22Rv1 (cell line): ENCODE data around the gene STARD7.

Source experiments
- H3K27ac ChIP-seq: fragments of 450-650 bp; 2 replicates; pipeline ENCODE4 v1.5.1; 2017
- ZFX ChIP-seq: fragments of 450-650 bp; IDR thresholded peaks from 2 replicates; pipeline ENCODE4 v1.6.1; 2017; ENCODE audit warnings: antibody characterized with exemption, borderline replicate concordance
- TF ChIP-seq, protein P1 (sequence below): fragments of 450-650 bp; IDR thresholded peaks from 2 replicates; pipeline ENCODE4 v1.5.1; 2017; ENCODE audit warnings: mild to moderate bottlenecking

The STARD7 gene

DNA sequence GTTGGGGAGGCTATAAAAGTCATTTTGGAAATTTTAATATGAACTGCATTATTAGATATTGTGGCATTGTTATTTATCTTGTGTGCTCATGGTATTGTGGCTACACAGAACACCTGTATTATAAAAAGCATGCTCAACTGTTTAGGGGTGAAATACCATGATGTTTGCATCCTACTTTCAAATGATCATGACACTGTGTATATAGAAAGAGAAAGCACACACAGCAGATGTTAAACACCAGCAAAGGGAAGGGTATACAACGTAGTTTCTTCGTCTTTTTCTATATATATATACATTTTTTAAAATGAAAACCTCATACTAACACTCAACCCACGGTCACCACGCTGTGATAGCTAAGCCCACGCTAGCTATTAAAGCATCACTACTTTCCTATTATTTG is 27.1 kb downstream of the STARD7 start:
- no peak for TF ChIP-seq ZFX
- TF ChIP-seq, protein P1, sequence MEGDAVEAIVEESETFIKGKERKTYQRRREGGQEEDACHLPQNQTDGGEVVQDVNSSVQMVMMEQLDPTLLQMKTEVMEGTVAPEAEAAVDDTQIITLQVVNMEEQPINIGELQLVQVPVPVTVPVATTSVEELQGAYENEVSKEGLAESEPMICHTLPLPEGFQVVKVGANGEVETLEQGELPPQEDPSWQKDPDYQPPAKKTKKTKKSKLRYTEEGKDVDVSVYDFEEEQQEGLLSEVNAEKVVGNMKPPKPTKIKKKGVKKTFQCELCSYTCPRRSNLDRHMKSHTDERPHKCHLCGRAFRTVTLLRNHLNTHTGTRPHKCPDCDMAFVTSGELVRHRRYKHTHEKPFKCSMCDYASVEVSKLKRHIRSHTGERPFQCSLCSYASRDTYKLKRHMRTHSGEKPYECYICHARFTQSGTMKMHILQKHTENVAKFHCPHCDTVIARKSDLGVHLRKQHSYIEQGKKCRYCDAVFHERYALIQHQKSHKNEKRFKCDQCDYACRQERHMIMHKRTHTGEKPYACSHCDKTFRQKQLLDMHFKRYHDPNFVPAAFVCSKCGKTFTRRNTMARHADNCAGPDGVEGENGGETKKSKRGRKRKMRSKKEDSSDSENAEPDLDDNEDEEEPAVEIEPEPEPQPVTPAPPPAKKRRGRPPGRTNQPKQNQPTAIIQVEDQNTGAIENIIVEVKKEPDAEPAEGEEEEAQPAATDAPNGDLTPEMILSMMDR: no peak
- no peak overlapping the region for H3K27ac ChIP-seq

DNA sequence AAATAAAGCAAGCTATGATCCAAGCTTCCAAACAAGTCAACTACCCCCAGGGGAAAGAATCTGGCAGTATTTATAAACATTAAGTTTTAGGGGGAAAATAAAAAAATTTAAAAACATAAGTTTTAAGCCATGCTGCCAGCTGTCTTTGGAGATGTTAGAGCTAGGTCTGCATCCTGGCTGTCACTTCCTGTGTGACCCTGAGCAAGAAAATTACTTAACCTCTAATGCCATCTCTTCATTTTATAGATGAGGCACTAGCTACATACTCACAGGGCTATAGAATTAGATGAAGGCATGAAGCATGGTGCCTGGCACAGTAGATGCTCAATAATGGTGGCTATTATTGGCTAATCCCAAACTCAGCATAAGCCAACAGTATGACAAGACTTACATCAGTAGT is 28.1 kb downstream of the STARD7 start:
- TF ChIP-seq, protein P1: no peak
- no peak for TF ChIP-seq ZFX
- no peak overlapping the region for H3K27ac ChIP-seq

GRCh38 chr2:96180002-96180401 is 28.6 kb downstream of the STARD7 start:
- TF ChIP-seq, protein P1: no peak
- TF ChIP-seq ZFX: no peak
- no peak overlapping the region for H3K27ac ChIP-seq

DNA sequence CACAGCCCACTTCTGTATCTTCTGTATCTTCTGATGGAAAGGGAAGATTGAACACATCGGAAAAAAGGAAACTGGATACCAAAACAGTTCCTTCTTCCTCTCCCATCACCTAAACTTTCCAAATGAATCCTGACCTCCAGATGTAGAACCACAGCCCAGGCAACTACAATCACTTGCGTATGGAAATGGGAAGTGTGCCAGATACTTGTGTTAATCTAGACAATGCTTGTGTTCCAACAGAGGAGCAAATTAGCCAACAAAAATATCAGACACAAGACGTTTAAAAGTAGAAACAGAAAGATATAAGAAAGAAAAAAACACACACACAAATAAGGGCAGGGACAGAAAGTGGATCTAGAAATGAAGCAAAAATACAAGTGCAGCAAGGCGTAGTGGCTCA is 32.0 kb downstream of the STARD7 start:
- no peak for TF ChIP-seq ZFX
- TF ChIP-seq, protein P1: no peak
- H3K27ac ChIP-seq: no peak overlapping the region

DNA sequence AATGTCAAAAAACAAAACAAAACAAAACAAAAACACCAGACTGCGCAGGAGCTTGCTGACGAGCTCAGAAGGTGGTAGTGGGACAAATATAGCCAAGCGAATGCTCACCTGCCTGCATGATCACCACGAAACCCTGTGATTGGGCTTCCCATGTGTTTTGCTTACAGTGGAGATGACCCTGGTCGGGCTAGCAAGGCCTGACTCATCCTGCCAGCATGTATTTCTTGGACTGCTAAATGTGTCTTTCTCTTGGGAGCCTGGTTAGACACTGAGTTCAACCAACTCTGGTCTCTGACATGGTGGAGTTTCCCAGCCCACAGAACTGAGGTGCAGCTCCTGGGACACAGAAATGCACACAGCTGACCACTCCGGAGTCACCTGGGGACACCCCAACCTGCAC is 32.7 kb downstream of the STARD7 start:
- no peak overlapping the region for H3K27ac ChIP-seq
- no peak for TF ChIP-seq ZFX

- no peak overlapping the region for H3K27ac ChIP-seq
- TF ChIP-seq, protein P1: peak; percentile 97
- TF ChIP-seq ZFX: no peak
Measured at GRCh38 chr2:96174251-96175144, 34.1 kb downstream of the STARD7 start.

DNA sequence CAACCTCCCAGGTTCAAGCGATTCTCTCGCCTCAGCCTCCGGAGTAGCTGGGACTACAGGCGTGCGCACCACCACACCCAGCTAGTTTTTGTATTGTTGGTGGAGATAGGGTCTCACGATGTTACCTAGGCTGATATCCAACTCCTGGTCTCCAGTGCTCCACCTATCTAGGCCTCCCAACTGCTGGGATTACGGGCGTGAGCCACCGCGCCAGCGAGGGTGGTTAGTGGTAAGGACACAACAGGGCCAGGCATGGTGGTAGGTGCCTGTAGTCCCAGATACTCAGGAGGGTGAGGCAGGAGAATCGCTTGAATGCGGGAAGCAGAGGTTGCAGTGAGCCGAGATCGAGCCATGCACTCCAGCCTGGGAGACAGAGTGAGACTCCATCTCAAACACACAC is 36.8 kb downstream of the STARD7 start:
- no peak for TF ChIP-seq ZFX
- TF ChIP-seq, protein P1: no peak
- no peak overlapping the region for H3K27ac ChIP-seq
